GM23338 (cell line): ENCODE results near the gene SMYD3. TPM values are rescaled to one million over a fixed set of nuclear protein-coding genes. Genes with fewer than 3 reads are reported as not detected.

ENCODE experiments used
- ATAC-seq: fragments of 200-7000 bp; cut with Tn5 transposase; 3 replicates; pipeline ENCODE4 v1.9.1; 2020
- DNase-seq: peaks from one replicate; pipeline ENCODE4 v3.0.0-alpha.2; 2015; ENCODE audit warnings: low spot score
- H2AFZ ChIP-seq: fragments of 200-600 bp; sonication (generic); 2 replicates; pipeline ENCODE4 v1.8.0; 2016; ENCODE audit warnings: antibody characterized with exemption, mild to moderate bottlenecking, moderate library complexity
- H3F3A ChIP-seq: fragments of 200-600 bp; sonication (generic); replicated peaks from 2 replicates; pipeline ENCODE4 v1.8.0; 2017; ENCODE audit warnings: antibody characterized with exemption, mixed run types, low read depth
- H3K27ac ChIP-seq: fragments of 200-600 bp; sonication (generic); 2 replicates; pipeline ENCODE4 v1.6.1; 2016; ENCODE audit warnings: low read depth
- H3K27me3 ChIP-seq: fragments of 200-600 bp; sonication (generic); 2 replicates; pipeline ENCODE4 v1.8.0; 2016; ENCODE audit warnings: mild to moderate bottlenecking, mixed run types, moderate library complexity; ENCODE audit not compliant: insufficient read depth
- H3K36me3 ChIP-seq: fragments of 200-600 bp; sonication (generic); 2 replicates; pipeline ENCODE4 v1.8.0; 2016; ENCODE audit warnings: mild to moderate bottlenecking; ENCODE audit not compliant: insufficient read depth
- H3K4me1 ChIP-seq: fragments of 200-600 bp; sonication (generic); 2 replicates; pipeline ENCODE4 v1.8.0; 2016; ENCODE audit warnings: mild to moderate bottlenecking, moderate library complexity; ENCODE audit not compliant: insufficient read depth
- H3K4me2 ChIP-seq: fragments of 200-600 bp; sonication (generic); 2 replicates; pipeline ENCODE4 v1.7.1; 2017; ENCODE audit warnings: mixed run types
- H3K4me3 ChIP-seq: fragments of 200-600 bp; sonication (generic); 2 replicates; pipeline ENCODE4 v1.6.1; 2016; ENCODE audit warnings: mixed run types
- H3K79me2 ChIP-seq: fragments of 200-600 bp; sonication (generic); replicated peaks from 2 replicates; pipeline ENCODE4 v1.8.0; 2017; ENCODE audit warnings: mild to moderate bottlenecking; ENCODE audit not compliant: insufficient read depth
- H3K9me2 ChIP-seq: fragments of 200-600 bp; sonication (generic); 2 replicates; pipeline ENCODE4 v1.8.0; 2017; ENCODE audit not compliant: insufficient read depth
- H4K20me1 ChIP-seq: fragments of 200-600 bp; sonication (generic); replicated peaks from 2 replicates; pipeline ENCODE4 v1.8.0; 2017; ENCODE audit warnings: mild to moderate bottlenecking; ENCODE audit not compliant: insufficient read depth
- H3K27ac Mint-ChIP-seq: 2 replicates; pipeline ENCODE4 v1.8.0; 2020; ENCODE audit warnings: inconsistent platforms, mild to moderate bottlenecking, moderate library complexity, mixed read lengths
- H3K27me3 Mint-ChIP-seq: 3 replicates; pipeline ENCODE4 v1.8.0; 2022; ENCODE audit warnings: low read depth, mild to moderate bottlenecking, moderate library complexity, mixed read lengths, inconsistent platforms; ENCODE audit not compliant: insufficient read depth, poor library complexity
- H3K36me3 Mint-ChIP-seq: 3 replicates; pipeline ENCODE4 v1.8.0; 2021; ENCODE audit warnings: low read depth, mild to moderate bottlenecking, inconsistent platforms, moderate library complexity, mixed read lengths
- H3K4me1 Mint-ChIP-seq: 3 replicates; pipeline ENCODE4 v1.8.0; 2020; ENCODE audit warnings: mild to moderate bottlenecking, inconsistent platforms, mixed read lengths
- H3K4me3 Mint-ChIP-seq: 3 replicates; pipeline ENCODE4 v1.8.0; 2021; ENCODE audit warnings: moderate library complexity, mild to moderate bottlenecking, inconsistent platforms, mixed read lengths
- H3K9me3 Mint-ChIP-seq: 3 replicates; pipeline ENCODE4 v1.8.0; 2020; ENCODE audit warnings: moderate library complexity, mild to moderate bottlenecking, inconsistent platforms, mixed read lengths
- EZH2phosphoT487 ChIP-seq: fragments of 200-600 bp; sonication (generic); IDR thresholded peaks from one replicate; pipeline ENCODE4 v1.8.1; 2018; ENCODE audit warnings: antibody characterized with exemption; ENCODE audit not compliant: unreplicated experiment
- NANOG ChIP-seq: IDR thresholded peaks from 2 replicates; pipeline ENCODE4 v1.6.1; 2016; ENCODE audit warnings: antibody characterized with exemption, borderline replicate concordance
- STAT1 ChIP-seq: IDR thresholded peaks from one replicate; pipeline ENCODE4 v1.6.1; 2016; ENCODE audit warnings: antibody characterized with exemption; ENCODE audit not compliant: unreplicated experiment
- ZNF331 ChIP-seq: fragments of 250-450 bp; sonication (Bioruptor Pico); IDR thresholded peaks from 2 replicates; pipeline ENCODE4 v1.5.0; 2020; ENCODE audit warnings: low read depth, mild to moderate bottlenecking, moderate library complexity
- polyA plus RNA-seq: library from polyadenylated mRNA; unstranded; fragments of >200 nt; fragmentation: Nextera tagmentation; extraction: Ambion mirVana; gene quantifications from 2 replicates; pipeline ENCODE4 v1.2.1, GENCODE V29; 2016
- total RNA-seq: library from RNA; depleted of rRNA; stranded (reverse); fragments of >200 nt; shearing (Covaris generic); gene quantifications from 2 replicates; pipeline ENCODE4 v1.2.3, GENCODE V29; 2014
- TF ChIP-seq, protein P1 (sequence below), 2 experiments: fragments of 200-600 bp in 1 of 2; sonication (generic) in 1 of 2; conservative IDR thresholded peaks; 2 replicates each; pipeline versions ENCODE4 v1.5.1 to v1.6.1; 2016 to 2017; ENCODE audit warnings: antibody characterized with exemption in 2 of 2, low read depth in 2 of 2, mild to moderate bottlenecking in 2 of 2, moderate library complexity in 1 of 2
- TF ChIP-seq, protein P2 (sequence below): fragments of 250-450 bp; sonication (Bioruptor Pico); IDR thresholded peaks from 2 replicates; pipeline ENCODE4 v1.5.0; 2020; ENCODE audit warnings: mild to moderate bottlenecking, moderate library complexity
- TF ChIP-seq, protein P3 (sequence below): IDR thresholded peaks from one replicate; pipeline ENCODE4 v1.6.1; 2018; ENCODE audit warnings: antibody characterized with exemption; ENCODE audit not compliant: unreplicated experiment

The SMYD3 gene
- total and polyA plus RNA-seq, 2 experiments from 2014 or later, result 31.8 to 34.4 TPM

DNA sequence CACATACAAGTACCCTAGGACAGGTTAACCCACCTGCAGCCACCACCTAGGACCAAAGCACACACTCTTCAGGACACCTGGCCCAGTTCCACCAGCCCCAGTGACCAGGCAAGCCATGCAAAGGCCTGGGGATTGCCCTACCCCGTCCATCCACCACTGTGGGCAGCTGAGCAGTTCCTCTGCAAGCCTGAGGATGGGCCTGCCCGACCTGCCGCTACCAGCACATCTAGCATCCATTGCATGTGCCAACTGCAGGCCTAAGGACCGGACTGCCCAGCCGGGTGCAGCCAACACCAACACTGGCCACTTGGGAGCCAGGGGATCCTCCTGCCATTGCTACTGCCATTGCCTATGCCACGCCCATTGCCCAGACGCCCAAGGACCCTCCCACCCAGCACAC lies 558.3 kb downstream of the SMYD3 start:
- no peak overlapping the region for H3K27ac ChIP-seq
- ATAC-seq, result no peak
- H3K4me3 Mint-ChIP-seq, result no peak overlapping the region
- no peak overlapping the region for H3K4me2 ChIP-seq
- DNase-seq, result no peak
- H3K9me2 ChIP-seq, result 0 out of 2 replicates have a peak, but pooled peaks cover 3% of the 10 kb centered on the region
- H4K20me1 ChIP-seq, result no peaks in the 10 kb centered on the region
- H3K27me3 ChIP-seq, result no peaks in the 10 kb centered on the region
- no peak overlapping the region for H3K27ac Mint-ChIP-seq
- H3K9me3 Mint-ChIP-seq, result peaks cover 20% of the 10 kb centered on the region; the same call in 2 of the 3 replicates
- H2AFZ ChIP-seq, result no peak overlapping the region
- no peaks in the 10 kb centered on the region for H3K4me1 ChIP-seq
- peaks cover 2% of the 10 kb centered on the region for H3K27me3 Mint-ChIP-seq
- H3K36me3 ChIP-seq, result no peaks in the 10 kb centered on the region
- H3K4me1 Mint-ChIP-seq, result no peaks in the 10 kb centered on the region; the same call in none of the 3 replicates
- no peaks in the 10 kb centered on the region for H3K79me2 ChIP-seq
- TF ChIP-seq ZNF331 (CRISPR knock-in tag), result no peak
- TF ChIP-seq EZH2phosphoT487, result no peak
- TF ChIP-seq, protein P1, sequence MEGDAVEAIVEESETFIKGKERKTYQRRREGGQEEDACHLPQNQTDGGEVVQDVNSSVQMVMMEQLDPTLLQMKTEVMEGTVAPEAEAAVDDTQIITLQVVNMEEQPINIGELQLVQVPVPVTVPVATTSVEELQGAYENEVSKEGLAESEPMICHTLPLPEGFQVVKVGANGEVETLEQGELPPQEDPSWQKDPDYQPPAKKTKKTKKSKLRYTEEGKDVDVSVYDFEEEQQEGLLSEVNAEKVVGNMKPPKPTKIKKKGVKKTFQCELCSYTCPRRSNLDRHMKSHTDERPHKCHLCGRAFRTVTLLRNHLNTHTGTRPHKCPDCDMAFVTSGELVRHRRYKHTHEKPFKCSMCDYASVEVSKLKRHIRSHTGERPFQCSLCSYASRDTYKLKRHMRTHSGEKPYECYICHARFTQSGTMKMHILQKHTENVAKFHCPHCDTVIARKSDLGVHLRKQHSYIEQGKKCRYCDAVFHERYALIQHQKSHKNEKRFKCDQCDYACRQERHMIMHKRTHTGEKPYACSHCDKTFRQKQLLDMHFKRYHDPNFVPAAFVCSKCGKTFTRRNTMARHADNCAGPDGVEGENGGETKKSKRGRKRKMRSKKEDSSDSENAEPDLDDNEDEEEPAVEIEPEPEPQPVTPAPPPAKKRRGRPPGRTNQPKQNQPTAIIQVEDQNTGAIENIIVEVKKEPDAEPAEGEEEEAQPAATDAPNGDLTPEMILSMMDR (conservative IDR thresholded peaks at IDR 0.05; ENCODE audit: low read depth in 2 of 2), result no peak
- TF ChIP-seq, protein P2, sequence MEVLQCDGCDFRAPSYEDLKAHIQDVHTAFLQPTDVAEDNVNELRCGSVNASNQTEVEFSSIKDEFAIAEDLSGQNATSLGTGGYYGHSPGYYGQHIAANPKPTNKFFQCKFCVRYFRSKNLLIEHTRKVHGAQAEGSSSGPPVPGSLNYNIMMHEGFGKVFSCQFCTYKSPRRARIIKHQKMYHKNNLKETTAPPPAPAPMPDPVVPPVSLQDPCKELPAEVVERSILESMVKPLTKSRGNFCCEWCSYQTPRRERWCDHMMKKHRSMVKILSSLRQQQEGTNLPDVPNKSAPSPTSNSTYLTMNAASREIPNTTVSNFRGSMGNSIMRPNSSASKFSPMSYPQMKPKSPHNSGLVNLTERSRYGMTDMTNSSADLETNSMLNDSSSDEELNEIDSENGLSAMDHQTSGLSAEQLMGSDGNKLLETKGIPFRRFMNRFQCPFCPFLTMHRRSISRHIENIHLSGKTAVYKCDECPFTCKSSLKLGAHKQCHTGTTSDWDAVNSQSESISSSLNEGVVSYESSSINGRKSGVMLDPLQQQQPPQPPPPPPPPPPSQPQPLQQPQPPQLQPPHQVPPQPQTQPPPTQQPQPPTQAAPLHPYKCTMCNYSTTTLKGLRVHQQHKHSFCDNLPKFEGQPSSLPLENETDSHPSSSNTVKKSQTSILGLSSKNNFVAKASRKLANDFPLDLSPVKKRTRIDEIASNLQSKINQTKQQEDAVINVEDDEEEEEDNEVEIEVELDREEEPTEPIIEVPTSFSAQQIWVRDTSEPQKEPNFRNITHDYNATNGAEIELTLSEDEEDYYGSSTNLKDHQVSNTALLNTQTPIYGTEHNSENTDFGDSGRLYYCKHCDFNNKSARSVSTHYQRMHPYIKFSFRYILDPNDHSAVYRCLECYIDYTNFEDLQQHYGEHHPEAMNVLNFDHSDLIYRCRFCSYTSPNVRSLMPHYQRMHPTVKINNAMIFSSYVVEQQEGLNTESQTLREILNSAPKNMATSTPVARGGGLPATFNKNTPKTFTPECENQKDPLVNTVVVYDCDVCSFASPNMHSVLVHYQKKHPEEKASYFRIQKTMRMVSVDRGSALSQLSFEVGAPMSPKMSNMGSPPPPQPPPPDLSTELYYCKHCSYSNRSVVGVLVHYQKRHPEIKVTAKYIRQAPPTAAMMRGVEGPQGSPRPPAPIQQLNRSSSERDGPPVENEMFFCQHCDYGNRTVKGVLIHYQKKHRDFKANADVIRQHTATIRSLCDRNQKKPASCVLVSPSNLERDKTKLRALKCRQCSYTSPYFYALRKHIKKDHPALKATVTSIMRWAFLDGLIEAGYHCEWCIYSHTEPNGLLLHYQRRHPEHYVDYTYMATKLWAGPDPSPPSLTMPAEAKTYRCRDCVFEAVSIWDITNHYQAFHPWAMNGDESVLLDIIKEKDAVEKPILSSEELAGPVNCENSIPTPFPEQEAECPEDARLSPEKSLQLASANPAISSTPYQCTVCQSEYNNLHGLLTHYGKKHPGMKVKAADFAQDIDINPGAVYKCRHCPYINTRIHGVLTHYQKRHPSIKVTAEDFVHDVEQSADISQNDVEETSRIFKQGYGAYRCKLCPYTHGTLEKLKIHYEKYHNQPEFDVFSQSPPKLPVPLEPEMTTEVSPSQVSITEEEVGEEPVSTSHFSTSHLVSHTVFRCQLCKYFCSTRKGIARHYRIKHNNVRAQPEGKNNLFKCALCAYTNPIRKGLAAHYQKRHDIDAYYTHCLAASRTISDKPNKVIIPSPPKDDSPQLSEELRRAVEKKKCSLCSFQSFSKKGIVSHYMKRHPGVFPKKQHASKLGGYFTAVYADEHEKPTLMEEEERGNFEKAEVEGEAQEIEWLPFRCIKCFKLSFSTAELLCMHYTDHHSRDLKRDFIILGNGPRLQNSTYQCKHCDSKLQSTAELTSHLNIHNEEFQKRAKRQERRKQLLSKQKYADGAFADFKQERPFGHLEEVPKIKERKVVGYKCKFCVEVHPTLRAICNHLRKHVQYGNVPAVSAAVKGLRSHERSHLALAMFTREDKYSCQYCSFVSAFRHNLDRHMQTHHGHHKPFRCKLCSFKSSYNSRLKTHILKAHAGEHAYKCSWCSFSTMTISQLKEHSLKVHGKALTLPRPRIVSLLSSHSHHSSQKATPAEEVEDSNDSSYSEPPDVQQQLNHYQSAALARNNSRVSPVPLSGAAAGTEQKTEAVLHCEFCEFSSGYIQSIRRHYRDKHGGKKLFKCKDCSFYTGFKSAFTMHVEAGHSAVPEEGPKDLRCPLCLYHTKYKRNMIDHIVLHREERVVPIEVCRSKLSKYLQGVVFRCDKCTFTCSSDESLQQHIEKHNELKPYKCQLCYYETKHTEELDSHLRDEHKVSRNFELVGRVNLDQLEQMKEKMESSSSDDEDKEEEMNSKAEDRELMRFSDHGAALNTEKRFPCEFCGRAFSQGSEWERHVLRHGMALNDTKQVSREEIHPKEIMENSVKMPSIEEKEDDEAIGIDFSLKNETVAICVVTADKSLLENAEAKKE (CRISPR knock-in tag), result no peak
- no peak for TF ChIP-seq NANOG
- TF ChIP-seq STAT1, result no peak
- TF ChIP-seq, protein P3, sequence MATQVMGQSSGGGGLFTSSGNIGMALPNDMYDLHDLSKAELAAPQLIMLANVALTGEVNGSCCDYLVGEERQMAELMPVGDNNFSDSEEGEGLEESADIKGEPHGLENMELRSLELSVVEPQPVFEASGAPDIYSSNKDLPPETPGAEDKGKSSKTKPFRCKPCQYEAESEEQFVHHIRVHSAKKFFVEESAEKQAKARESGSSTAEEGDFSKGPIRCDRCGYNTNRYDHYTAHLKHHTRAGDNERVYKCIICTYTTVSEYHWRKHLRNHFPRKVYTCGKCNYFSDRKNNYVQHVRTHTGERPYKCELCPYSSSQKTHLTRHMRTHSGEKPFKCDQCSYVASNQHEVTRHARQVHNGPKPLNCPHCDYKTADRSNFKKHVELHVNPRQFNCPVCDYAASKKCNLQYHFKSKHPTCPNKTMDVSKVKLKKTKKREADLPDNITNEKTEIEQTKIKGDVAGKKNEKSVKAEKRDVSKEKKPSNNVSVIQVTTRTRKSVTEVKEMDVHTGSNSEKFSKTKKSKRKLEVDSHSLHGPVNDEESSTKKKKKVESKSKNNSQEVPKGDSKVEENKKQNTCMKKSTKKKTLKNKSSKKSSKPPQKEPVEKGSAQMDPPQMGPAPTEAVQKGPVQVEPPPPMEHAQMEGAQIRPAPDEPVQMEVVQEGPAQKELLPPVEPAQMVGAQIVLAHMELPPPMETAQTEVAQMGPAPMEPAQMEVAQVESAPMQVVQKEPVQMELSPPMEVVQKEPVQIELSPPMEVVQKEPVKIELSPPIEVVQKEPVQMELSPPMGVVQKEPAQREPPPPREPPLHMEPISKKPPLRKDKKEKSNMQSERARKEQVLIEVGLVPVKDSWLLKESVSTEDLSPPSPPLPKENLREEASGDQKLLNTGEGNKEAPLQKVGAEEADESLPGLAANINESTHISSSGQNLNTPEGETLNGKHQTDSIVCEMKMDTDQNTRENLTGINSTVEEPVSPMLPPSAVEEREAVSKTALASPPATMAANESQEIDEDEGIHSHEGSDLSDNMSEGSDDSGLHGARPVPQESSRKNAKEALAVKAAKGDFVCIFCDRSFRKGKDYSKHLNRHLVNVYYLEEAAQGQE, result no peak
- H3F3A ChIP-seq, result no peaks in the 10 kb centered on the region
- peaks cover 7% of the 10 kb centered on the region; the same call in 1 of the 3 replicates for H3K36me3 Mint-ChIP-seq
- no peak overlapping the region for H3K4me3 ChIP-seq
